Sigmoid colon (tissue), 4 donors: ENCODE results near the gene MCCC2.

Experiments
- CTCF ChIP-seq, 4 experiments: fragments of 450-650 bp in 3 of 4; fragments of 200-600 bp in 1 of 4; IDR thresholded peaks; one replicate each; pipeline ENCODE4 v1.5.1; 2016 to 2019; ENCODE audit warnings: antibody characterized with exemption in 4 of 4, mild to moderate bottlenecking in 3 of 4, moderate library complexity in 2 of 4
- POLR2A ChIP-seq, 2 donors: fragments of 450-650 bp; IDR thresholded peaks; one replicate each; pipeline ENCODE4 v1.6.1; 2016; ENCODE audit warnings: antibody characterized with exemption in 2 of 2, mild to moderate bottlenecking in 2 of 2, moderate library complexity in 2 of 2
- POLR2AphosphoS5 ChIP-seq, 4 donors: sonication (generic); formaldehyde crosslinking; IDR thresholded peaks; one replicate each; pipeline ENCODE4 v1.6.1; 2017; ENCODE audit warnings: antibody characterized with exemption in 4 of 4

- TF ChIP-seq CTCF (IDR thresholded peaks at IDR 0.05) (no peak), POLR2AphosphoS5 (IDR thresholded peaks at IDR 0.05) (no peak), POLR2A (IDR thresholded peaks at IDR 0.05) (no peak)
Measured at GRCh38 chr5:71615809-71616208, 28.7 kb downstream of the MCCC2 start.
